ACC112 (cell line): Measurements from ENCODE around the gene ANTXR1.

Source experiments
- H2AFZ ChIP-seq: fragments of 200-600 bp; sonication (generic); one replicate; pipeline ENCODE4 v1.6.0; 2017; ENCODE audit warnings: antibody characterized with exemption, low read length; ENCODE audit not compliant: unreplicated experiment
- H3K27ac ChIP-seq: fragments of 200-600 bp; sonication (generic); 2 replicates; pipeline ENCODE4 v1.5.1; 2014; ENCODE audit warnings: low read depth, mild to moderate bottlenecking, antibody characterized with exemption, low read length, moderate library complexity
- H3K27me3 ChIP-seq: fragments of 200-600 bp; sonication (generic); 2 replicates; pipeline ENCODE4 v1.6.1; 2014; ENCODE audit warnings: mild to moderate bottlenecking, antibody characterized with exemption, low read length, moderate library complexity, mixed read lengths; ENCODE audit not compliant: insufficient read depth
- H3K36me3 ChIP-seq: fragments of 200-600 bp; sonication (generic); 2 replicates; pipeline ENCODE4 v1.6.1; 2016; ENCODE audit warnings: mild to moderate bottlenecking, antibody characterized with exemption, low read length, moderate library complexity, mixed read lengths; ENCODE audit not compliant: insufficient read depth
- H3K4me1 ChIP-seq: fragments of 200-600 bp; sonication (generic); one replicate; pipeline ENCODE4 v1.6.1; 2016; ENCODE audit warnings: low read length, mixed read lengths; ENCODE audit not compliant: insufficient read depth, unreplicated experiment, control insufficient read depth
- H3K4me3 ChIP-seq: fragments of 200-600 bp; sonication (generic); 2 replicates; pipeline ENCODE4 v1.5.1; 2014; ENCODE audit warnings: mild to moderate bottlenecking, low read depth, low read length
- H3K79me2 ChIP-seq: fragments of 200-600 bp; sonication (generic); one replicate; pipeline ENCODE4 v1.6.0; 2016; ENCODE audit warnings: low read length; ENCODE audit not compliant: control insufficient read depth, unreplicated experiment, insufficient read depth

The ANTXR1 gene

GRCh38 chr2:69208023-69208595 is 195.1 kb downstream of the ANTXR1 start:
- Histone ChIP-seq H3K79me2 (no peaks in the 10 kb centered on the region), H3K4me3 (no peak overlapping the region), H3K27me3 (no peaks in the 10 kb centered on the region), H2AFZ (no peak overlapping the region), H3K4me1 (peaks cover 7% of the 10 kb centered on the region), H3K36me3 (peaks cover 12% of the 10 kb centered on the region), H3K27ac (no peak overlapping the region)

GRCh38 chr2:69209482-69209881 is 196.5 kb downstream of the ANTXR1 start:
- Histone ChIP-seq H3K27ac (no peak overlapping the region), H2AFZ (no peak overlapping the region), H3K79me2 (no peaks in the 10 kb centered on the region), H3K4me1 (peaks cover 16% of the 10 kb centered on the region), H3K27me3 (no peaks in the 10 kb centered on the region), H3K4me3 (no peak overlapping the region), H3K36me3 (peaks cover 12% of the 10 kb centered on the region)

DNA sequence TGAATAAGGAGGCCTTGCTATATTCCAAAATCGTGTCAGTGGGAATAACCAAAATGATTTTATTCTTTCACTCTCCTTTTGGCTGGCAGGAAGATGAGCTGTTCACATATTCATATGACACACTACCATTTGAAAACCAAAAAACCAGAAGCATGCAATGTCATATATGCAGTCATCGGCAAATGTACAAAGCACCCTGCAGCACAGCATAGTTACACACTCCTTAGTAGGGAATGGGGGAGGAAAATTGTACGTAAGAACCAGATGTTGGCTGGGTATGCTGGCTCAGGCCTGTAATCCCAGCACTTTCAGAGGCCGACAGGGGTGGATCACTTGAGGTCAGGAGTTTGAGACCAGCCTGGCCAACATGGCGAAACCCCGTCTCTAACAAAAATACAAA is 197.4 kb downstream of the ANTXR1 start:
- Histone ChIP-seq H3K36me3 (peaks cover 12% of the 10 kb centered on the region), H3K4me3 (no peak overlapping the region), H2AFZ (no peak overlapping the region), H3K79me2 (no peaks in the 10 kb centered on the region), H3K27me3 (no peaks in the 10 kb centered on the region), H3K27ac (no peak overlapping the region), H3K4me1 (peaks cover 24% of the 10 kb centered on the region)

DNA sequence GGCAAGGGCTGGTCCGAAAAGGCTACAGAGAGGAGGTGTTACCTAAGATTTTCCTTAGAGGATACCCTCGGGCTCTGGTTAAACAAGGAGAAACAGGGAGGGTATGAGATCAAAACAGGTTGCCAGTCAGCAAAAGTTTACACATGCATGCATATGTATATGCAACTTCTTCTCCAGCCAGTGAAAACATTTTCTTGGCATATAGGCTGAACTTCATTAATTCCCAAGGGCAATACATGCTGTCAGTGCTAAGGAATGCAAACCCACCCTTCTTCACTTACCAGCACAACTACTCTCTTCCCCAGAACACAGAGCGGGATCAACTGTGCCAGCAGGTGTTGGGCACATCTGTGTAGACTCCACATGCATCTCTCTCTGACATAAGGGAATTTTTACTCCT is 198.1 kb downstream of the ANTXR1 start:
- Histone ChIP-seq H3K36me3 (peaks cover 12% of the 10 kb centered on the region), H3K4me1 (peaks cover 24% of the 10 kb centered on the region), H2AFZ (no peak overlapping the region), H3K4me3 (no peak overlapping the region), H3K79me2 (no peaks in the 10 kb centered on the region), H3K27me3 (no peaks in the 10 kb centered on the region), H3K27ac (no peak overlapping the region)

DNA sequence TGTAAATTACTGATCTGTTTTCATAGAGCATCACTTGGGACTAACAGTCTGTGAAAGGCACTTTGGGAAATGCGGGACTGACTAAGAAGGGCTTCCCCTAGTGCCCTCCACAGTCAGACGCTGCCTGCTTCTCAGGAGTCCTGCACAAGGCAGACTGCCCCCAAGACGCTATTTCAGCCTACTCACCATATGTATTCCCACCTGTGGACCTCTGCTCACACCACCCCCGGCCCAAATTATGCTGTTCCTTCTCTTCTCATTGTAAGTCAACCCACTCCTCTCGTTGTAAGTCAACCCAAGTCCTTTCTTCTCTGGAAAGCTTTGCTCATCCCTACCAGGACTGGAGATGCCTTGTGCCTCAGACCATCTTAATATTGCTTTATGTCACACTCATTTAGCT is 198.7 kb downstream of the ANTXR1 start:
- Histone ChIP-seq H3K79me2 (no peaks in the 10 kb centered on the region), H3K4me1 (peaks cover 28% of the 10 kb centered on the region), H3K36me3 (peaks cover 11% of the 10 kb centered on the region), H3K4me3 (no peak overlapping the region), H2AFZ (no peak overlapping the region), H3K27ac (no peak overlapping the region), H3K27me3 (no peaks in the 10 kb centered on the region)

GRCh38 chr2:69212238-69213028 is 199.5 kb downstream of the ANTXR1 start:
- Histone ChIP-seq H2AFZ (no peak overlapping the region), H3K36me3 (peaks cover 4% of the 10 kb centered on the region; the same call in 1 of the 2 replicates), H3K27me3 (no peaks in the 10 kb centered on the region), H3K4me3 (no peak overlapping the region), H3K27ac (no peak overlapping the region), H3K4me1 (peaks cover 35% of the 10 kb centered on the region), H3K79me2 (no peaks in the 10 kb centered on the region)

DNA sequence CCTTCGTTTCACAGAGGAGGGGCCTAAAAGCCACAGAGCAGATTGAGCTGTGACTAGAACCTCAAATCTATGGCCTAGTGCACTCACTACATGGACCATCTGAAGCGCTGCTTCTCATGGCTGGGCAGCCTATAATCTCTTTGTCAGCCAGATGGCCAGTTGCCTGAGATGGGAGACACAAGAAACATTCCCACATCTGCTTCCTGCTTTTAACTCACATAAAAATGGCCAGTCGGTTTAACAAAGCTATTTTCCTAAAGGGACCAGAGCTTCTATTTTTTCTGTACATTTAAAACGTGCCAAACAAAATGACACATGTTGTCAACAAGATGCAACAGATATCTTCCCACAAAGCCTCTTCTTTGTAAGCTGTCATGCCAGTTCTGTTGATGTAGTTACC is 200.2 kb downstream of the ANTXR1 start:
- no peak overlapping the region for H3K27ac ChIP-seq
- H3K36me3 ChIP-seq: no peaks in the 10 kb centered on the region
- H2AFZ ChIP-seq: no peak overlapping the region
- no peaks in the 10 kb centered on the region for H3K79me2 ChIP-seq
- no peak overlapping the region for H3K4me3 ChIP-seq
- H3K27me3 ChIP-seq: no peaks in the 10 kb centered on the region
- H3K4me1 ChIP-seq: peaks cover 35% of the 10 kb centered on the region

DNA sequence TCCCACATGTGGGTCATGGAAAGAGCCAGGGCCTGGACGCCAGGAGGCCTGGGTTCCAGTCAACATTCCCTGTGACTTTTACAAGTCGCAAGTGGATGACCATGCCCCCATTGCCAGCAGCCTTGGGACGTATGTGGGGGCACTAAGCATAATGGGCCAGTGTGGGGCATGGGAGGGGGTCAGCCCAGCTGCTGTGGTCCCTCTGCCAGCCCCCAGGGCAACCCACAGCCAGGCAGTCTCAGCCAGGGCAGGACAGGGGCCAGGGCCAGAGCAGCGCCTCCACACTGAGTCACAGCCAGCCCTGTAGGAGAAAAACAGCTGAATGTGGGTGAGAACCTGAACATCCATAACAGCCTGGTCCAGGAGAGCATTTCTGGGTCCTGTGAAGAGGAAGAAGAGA is 200.8 kb downstream of the ANTXR1 start:
- no peak overlapping the region for H3K27ac ChIP-seq
- no peaks in the 10 kb centered on the region for H3K79me2 ChIP-seq
- H3K36me3 ChIP-seq: no peaks in the 10 kb centered on the region
- no peak overlapping the region for H3K4me3 ChIP-seq
- H3K4me1 ChIP-seq: peaks cover 35% of the 10 kb centered on the region
- H2AFZ ChIP-seq: no peak overlapping the region
- H3K27me3 ChIP-seq: no peaks in the 10 kb centered on the region

- no peaks in the 10 kb centered on the region for H3K79me2 ChIP-seq
- no peaks in the 10 kb centered on the region for H3K36me3 ChIP-seq
- H3K4me1 ChIP-seq: peaks cover 35% of the 10 kb centered on the region
- no peak overlapping the region for H3K4me3 ChIP-seq
- H3K27ac ChIP-seq: no peak overlapping the region
- H3K27me3 ChIP-seq: no peaks in the 10 kb centered on the region
- H2AFZ ChIP-seq: no peak overlapping the region
Measured at GRCh38 chr2:69214898-69215297, 201.9 kb downstream of the ANTXR1 start.

GRCh38 chr2:69216535-69217332 is 203.8 kb downstream of the ANTXR1 start:
- no peak overlapping the region for H2AFZ ChIP-seq
- no peaks in the 10 kb centered on the region for H3K36me3 ChIP-seq
- peaks cover 38% of the 10 kb centered on the region for H3K4me1 ChIP-seq
- no peak overlapping the region for H3K4me3 ChIP-seq
- H3K79me2 ChIP-seq: no peaks in the 10 kb centered on the region
- H3K27ac ChIP-seq: no peak overlapping the region
- H3K27me3 ChIP-seq: no peaks in the 10 kb centered on the region
